NCI-H524 (cell line): ENCODE data around the gene FBXW5.

ENCODE experiments used
- DNase-seq, 2 experiments: peaks; one replicate each; lab custom pipeline; 2025; lab: John Stamatoyannopoulos, UW

FBXW5 gene

DNA sequence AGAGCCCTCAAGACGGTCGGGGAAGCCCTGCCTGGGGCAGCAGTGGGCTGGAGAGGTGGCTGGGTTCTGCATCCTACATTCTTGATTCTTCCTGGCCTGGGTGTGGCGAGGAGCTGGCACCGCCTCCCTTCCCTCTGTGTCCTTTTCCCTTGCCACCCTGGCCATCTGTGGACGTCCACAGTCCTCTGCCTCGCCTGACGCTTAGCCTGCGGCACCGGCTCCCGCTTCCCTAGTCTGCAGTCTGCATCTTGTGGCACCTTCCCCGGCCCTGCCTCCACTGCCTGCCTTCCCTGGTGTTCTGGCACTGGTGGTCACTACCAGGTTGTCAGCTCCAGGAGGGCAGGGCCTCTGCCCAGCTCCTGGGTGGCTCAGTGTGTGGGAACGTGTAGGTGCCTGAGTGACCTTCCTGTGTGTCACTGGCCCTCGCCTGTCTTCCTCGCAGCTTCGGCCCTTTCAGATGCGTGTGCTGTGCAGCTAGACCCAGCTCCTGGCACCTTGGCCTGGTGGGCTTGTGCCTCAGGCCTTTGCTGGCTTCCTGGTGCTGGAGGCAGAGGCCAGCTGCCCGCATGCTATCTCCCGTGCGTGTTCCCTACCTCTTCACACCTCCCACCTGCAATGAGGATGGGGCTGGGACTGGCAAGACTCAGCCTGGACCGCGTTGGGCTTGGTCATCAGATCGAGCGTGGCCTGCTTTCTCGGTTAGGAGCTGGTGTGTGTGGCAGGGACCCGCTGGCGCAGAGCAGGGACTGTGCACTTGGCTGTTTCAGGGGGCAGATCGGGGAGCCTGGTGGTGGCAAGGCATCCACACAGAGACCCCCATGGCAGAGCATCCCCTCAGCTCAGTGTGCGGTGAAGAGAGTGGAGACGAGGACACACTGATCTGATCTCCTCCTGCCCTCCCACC is 37.3 kb downstream of the FBXW5 start:
- DNase-seq, result no peak

DNA sequence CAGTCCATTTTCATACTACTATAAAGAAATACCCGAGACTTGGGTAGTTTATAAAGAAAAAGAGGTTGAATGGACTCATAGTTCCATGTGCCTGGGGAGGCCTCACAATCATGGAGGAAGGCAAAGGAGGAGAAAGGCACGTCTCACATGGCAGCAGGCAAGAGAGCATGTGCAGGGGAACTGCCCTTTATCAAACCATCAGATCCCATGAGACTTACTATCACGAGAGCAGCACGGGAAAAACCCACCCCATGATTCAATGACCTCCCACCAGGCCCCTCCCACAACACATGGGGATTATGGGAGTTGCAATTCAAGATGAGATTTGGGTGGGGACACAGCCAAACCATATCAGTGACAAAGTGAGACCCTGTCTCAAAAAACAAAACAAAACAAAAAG is 38.3 kb downstream of the FBXW5 start:
- DNase-seq, result no peak

DNA sequence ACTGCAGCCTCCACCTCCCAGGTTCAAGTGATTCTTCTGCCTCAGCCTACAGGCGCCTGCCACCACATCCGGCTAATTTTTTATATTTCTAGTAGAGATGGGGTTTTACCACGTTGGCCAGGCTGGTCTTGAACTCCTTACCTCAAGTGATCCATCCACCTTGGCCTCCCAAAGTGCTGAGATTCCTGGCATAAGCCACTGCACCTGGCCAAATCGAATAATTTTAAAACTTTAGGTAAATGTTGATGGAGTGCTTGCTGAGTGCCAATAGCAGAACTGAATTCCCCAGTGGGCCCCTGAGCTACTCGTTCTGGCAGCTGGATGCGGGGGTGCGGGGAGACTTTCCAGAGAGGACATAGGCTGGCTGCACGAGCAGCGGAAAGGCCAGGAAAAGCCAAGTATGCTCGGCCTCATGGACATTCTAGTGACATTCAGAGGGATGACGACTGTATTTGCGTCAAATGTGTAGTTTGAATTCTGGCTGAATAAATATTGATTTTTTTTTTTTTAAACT is 41.4 kb downstream of the FBXW5 start:
- DNase-seq, result no peak

DNA sequence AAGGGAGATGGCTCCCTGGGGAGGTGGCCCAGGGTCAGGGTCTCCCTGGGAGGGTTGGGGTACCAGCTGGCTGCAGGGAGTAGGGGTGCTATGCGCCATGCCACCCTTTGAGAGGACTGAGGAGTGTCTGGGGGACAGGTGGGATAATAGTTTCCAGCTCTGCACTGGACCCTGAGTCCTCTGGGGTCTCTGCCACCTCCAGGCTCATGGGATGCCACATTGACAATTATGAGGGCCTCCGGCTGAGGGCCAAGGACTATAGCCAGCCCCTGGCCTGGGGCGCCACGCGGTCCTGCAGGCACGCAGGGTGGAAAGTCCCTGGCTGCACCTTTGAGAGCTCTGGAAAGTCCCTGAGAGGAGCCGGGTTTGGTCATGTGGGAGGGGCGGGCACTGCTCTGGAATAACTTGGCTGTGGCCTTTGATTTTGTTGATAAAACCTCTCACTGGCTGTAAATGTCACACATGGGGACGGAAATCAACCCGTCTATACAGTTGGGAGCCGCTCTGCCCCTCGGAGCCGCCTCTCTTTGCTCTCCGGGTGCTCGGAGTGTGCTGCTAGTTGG is 42.2 kb downstream of the FBXW5 start:
- DNase-seq, result no peak

DNA sequence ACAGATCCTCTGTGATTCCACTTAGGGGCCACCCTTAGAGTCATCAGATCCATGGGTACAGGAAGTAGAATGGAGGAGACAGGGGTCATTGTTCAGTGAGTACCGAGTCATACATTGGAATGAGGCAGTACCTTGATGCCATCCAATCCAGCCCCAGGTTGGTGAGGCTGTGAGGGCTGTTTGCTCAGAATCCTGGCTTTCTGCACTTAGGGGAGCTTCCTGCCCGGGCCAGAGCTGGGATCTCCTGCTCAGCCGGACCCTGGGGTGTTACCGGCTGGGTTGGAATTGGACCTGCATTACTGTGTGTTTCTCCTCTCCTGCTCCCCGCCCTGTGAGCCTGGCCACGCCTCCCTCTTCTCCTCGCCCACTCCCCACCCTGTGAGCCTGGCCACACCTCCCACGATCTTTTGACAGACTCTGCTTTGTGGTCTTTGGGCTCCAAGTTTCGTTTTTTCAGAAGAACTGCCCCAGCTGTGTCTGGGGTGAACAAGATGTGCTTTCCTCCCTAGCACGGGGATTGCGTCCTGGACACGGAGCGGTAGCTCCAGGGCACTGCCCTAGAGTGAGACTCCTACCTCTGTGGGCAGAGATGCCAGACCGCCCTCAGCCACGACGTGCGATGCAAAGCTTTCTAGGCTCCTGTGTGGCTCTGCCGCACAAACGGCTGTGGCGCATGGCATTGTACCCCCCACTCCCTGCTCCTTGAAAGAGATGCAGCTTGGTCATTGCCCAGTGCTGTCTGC is 42.9 kb downstream of the FBXW5 start:
- no peak for DNase-seq

DNA sequence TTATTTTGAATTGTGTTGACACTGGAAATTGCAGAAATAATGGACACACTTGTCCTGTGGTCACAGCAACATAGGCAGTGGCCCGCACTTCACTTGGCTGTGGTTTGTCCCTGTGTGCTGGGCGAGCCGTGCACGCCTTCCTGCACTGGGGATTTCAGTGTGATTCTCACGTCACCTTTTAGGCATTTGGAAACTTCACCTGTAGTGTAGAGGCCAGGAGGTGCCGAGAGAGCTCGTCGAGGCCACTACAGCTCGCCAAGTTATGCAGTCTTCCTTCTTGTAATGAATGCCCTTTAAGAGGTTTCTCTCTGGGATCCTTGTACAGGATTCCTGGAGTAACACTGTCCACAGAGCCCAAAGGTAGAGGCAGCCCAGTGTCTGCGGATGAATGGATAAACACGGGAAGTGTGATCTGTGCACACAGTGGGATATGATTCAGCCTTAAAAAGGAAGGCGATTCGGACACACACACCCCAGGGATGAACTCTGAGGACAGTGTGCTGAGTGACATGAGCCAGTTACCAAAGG is 43.5 kb downstream of the FBXW5 start:
- no peak for DNase-seq

DNA sequence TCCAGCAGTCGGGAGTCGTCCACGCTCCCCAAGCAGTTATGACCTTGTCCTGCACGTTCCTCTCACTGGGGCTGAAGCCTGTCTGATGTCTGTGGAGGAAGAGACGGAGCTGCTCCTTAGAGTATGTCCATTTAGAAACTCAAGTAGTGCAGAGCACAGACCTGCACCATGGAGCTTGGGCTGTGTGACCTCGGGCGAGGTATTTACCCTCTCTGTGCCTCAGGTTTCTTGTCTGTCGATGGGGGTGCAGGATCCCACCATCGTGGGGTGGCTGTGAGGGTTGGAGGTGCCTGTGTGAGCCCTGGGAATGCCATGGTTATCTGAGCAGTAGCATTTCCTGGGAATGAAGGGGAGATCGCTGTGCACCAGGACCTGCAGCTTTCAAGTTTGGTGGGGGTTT is 44.0 kb downstream of the FBXW5 start:
- DNase-seq, result no peak

DNA sequence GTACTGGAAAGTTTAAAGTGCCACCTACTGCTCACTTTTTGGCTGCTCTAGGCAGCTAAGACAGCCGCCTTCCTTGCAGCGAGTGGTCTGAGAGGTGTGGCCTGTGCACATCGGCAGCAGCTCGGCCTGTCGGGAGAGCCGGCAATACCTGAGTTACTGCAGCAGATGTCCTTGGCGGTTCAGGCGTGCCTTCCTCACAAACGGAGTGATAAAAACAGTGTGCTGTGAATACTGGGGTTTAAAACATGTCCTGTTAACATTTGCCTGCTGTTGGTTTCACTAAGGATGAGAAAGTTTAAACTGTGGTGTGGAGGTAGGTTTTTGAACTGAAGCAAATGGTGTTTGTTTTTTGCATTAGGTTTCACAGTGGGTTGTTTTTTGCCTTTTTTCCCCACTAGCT is 45.3 kb downstream of the FBXW5 start:
- no peak for DNase-seq

DNA sequence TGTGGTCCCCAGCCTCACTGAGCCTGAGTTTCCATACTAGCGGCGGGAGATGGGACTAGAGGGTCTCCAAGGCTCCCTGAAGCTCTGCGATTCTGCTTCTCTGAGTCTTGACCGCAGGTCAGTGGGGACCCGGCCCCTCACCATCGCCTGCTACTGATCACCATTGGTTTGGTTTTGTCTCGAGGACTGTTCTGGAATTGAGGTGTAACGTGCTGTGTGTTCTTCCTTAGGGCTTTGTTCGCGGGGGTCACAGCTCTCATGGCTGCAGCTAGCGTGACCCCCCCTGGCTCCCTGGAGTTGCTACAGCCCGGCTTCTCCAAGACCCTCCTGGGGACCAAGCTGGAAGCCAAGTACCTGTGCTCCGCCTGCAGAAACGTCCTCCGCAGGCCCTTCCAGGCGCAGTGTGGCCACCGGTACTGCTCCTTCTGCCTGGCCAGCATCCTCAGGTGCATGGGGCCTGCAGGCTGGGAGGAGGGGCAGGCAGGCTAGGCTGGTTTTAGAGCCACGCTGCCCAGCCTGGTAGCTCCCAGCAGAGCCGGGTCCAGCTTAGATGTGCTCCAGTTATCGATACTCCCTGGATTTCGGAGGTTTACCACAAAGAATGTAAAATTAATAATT is 45.9 kb downstream of the FBXW5 start:
- DNase-seq, result no peak

DNA sequence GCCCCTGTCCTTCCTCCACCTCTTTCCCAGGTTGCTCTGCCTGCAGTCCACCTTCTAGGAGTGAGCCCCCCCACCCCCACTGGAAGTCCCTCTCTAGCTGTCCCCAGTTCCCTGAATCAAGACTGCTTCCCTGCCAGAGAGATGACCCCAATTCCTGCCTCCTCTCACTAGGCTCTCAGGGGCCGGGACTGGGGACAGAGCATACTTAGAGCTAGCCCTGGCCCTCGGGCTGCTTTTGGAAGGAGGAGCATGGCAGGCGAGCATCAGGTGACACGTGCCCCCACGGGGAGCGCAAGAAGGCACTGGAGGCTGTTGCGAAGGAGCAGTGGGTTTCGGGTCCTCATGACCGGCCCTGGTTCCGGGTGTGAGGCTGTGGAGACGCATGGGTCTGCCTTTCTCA is 48.5 kb downstream of the FBXW5 start:
- DNase-seq, result no peak

DNA sequence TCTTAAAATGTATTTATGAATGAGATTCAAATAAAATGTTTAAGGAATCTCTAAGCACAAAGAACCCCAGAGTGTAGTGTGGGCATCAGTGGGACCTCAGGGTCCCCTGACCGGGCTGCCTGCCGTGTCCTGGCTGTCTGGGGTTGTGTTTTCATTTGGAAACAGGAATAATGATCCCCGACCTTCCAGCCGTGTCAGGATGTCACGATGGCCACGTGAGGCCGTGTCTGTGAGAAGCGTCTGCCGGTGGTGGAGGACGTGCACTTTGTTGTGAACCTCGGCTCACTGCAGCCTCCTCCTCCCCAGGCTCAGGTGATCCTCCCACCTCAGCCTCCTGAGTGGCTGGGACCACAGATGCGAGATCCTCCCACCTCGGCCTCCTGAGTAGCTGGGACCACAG is 53.9 kb downstream of the FBXW5 start:
- DNase-seq, result no peak
